HG03565 (cell line): ENCODE data around the gene BLCAP.

Experiments used
- ATAC-seq: cut with Tn5 transposase; IDR thresholded peaks from one replicate; pipeline ENCODE4 v1.9.1; 2021; ENCODE audit warnings: mild to moderate bottlenecking, moderate library complexity; ENCODE audit not compliant: unreplicated experiment

BLCAP gene

GRCh38 chr20:37530696-37531095 is 3.0 kb upstream of the BLCAP start:
- no peak for ATAC-seq

GRCh38 chr20:37529968-37530600 is 2.4 kb upstream of the BLCAP start:
- ATAC-seq = no peak

GRCh38 chr20:37529214-37529967 is 1.7 kb upstream of the BLCAP start:
- ATAC-seq = no peak

- peak; percentile 6 for ATAC-seq
Measured at GRCh38 chr20:37528446-37529213, 954 bp upstream of the BLCAP start.

- ATAC-seq = no peak
Measured at GRCh38 chr20:37526839-37527637, 638 bp downstream of the BLCAP start.

- ATAC-seq = no peak
Measured at GRCh38 chr20:37526238-37526838, 1.3 kb downstream of the BLCAP start.

- no peak for ATAC-seq
Measured at GRCh38 chr20:37525810-37526209, 1.9 kb downstream of the BLCAP start.

GRCh38 chr20:37524859-37525708 is 2.6 kb downstream of the BLCAP start:
- no peak for ATAC-seq

GRCh38 chr20:37523911-37524700 is 3.6 kb downstream of the BLCAP start:
- no peak for ATAC-seq

GRCh38 chr20:37523012-37523391 is 4.7 kb downstream of the BLCAP start:
- no peak for ATAC-seq

GRCh38 chr20:37522260-37523011 is 5.2 kb downstream of the BLCAP start:
- no peak for ATAC-seq

- ATAC-seq = no peak
Measured at GRCh38 chr20:37521061-37521771, 6.5 kb downstream of the BLCAP start, which contains the start of gene NNAT. NNAT (plus strand) TSS chr20:37521250; CDS start chr20:37521332, 82 bp downstream.

- no peak for ATAC-seq
Measured at GRCh38 chr20:37520419-37520955, 7.2 kb downstream of the BLCAP start.

- no peak for ATAC-seq
Measured at GRCh38 chr20:37519508-37520418, 7.9 kb downstream of the BLCAP start.

GRCh38 chr20:37518606-37519507 is 8.8 kb downstream of the BLCAP start:
- ATAC-seq = no peak
